ENCODE measurements around the gene C14orf180. TPM values are rescaled to one million over a fixed set of nuclear protein-coding genes. Genes with fewer than 3 reads are reported as not detected.

Gene C14orf180
- total and polyA plus RNA-seq, 2 of the 8 experiments (the other 6 are each of a cell fraction or from before 2014, with no cell fraction given): not detected

DNA sequence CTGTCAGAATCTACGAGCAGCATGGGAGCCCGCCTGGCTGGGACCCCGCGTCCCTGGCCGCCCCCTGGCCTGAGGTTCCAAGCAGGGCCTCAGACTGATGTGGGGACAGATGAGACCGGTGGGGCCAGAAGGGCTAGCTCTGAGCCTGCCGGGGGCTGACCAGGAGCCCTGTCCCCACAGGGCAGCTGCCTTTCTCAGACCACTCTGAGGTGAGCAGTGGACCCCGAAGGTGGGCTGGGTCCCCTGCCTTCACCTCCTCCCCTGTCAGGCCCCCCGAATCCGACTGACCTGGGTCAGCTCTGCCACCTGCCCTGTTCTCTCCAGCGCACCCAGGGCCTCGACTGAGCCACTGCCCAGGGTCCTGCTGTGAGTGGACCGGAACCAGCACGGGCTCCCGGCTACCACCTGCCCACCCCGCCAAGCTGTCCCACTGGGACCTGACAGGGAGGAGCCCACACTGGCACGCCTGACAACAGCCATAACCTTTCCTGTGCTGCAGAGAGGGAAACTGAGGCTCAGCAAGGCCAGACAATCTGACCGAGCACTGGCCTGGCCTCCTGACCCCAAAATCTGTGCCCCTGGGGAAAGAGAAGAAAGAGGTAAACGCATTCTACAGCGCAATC lies 54.7 kb downstream of the C14orf180 start:
- WGBS, 2 experiments (ENCODE audit: extremely low coverage in 1 of 2, insufficient coverage in 1 of 2, insufficient read length in 1 of 2, insufficient replicate concordance in 2 of 2, low coverage in 1 of 2, low lambda C conversion rate in 2 of 2, missing lambda C conversion rate in 1 of 2): 96% methylated on average over 19 of the region's 20 CpGs; no CpG with 5 or more reads in 1 of the 2 experiments
- no peak overlapping the region for H3K4me3 ChIP-seq (ENCODE audit: extremely low read depth in 1 of 4, insufficient read depth in 2 of 4, low read depth in 3 of 4, low read length in 4 of 4)

More for the DNA sequence above, 54.7 kb downstream of the C14orf180 start:
- Histone ChIP-seq H3K36me3 (ENCODE audit: control insufficient read depth in 2 of 4, insufficient read depth in 4 of 4, low read length in 3 of 4) (no peaks in the 10 kb centered on the region), H3K4me2 (ENCODE audit: insufficient read depth in 1 of 2, low read depth in 2 of 2, low read length in 2 of 2) (no peak overlapping the region), H3K9me3 (ENCODE audit: insufficient read depth in 2 of 2, low read depth in 1 of 2, low read length in 1 of 2) (no peaks in the 10 kb centered on the region), H4K91ac (replicated peaks; ENCODE audit: insufficient read length, low read length) (no peak overlapping the region), H2AK5ac (ENCODE audit: low read depth, low read length) (no peak overlapping the region), H2BK12ac (ENCODE audit: low read depth, low read length) (no peak overlapping the region), H3K23me2 (ENCODE audit: low read depth, low read length) (no peaks in the 10 kb centered on the region), H4K8ac (ENCODE audit: extremely low read depth, insufficient read depth, low read length) (no peak overlapping the region; the same call in 1 of the 2 replicates), H2BK15ac (ENCODE audit: low read length) (no peak overlapping the region), H4K5ac (ENCODE audit: insufficient read length, low read depth, low read length) (no peak overlapping the region), H3K18ac (ENCODE audit: extremely low read depth, low read length) (no peak overlapping the region), H3K79me1 (ENCODE audit: low read depth, low read length) (no peaks in the 10 kb centered on the region), H4K20me1 (replicated peaks in 1 of 2; ENCODE audit: control insufficient read depth in 1 of 2, insufficient read depth in 2 of 2, low read length in 2 of 2) (no peaks in the 10 kb centered on the region), H3K4ac (replicated peaks; ENCODE audit: insufficient read length, low read depth, low read length) (no peak overlapping the region), H2BK5ac (ENCODE audit: low read depth, low read length) (no peak overlapping the region), H2AFZ (ENCODE audit: low read length) (no peak overlapping the region), H3K27me3 (replicated peaks in 1 of 4; ENCODE audit: control insufficient read depth in 3 of 4, extremely low read depth in 1 of 4, insufficient read depth in 3 of 4, low read length in 3 of 4) (no peaks in the 10 kb centered on the region), H2BK20ac (ENCODE audit: low read length) (no peak overlapping the region), H3K14ac (ENCODE audit: insufficient read length) (no peak overlapping the region), H3K9ac (replicated peaks in 1 of 4; ENCODE audit: extremely low read depth in 1 of 4, low read depth in 3 of 4, low read length in 3 of 4) (no peak overlapping the region), H3K79me2 (ENCODE audit: control insufficient read depth in 1 of 2, insufficient read depth in 2 of 2, low read length in 2 of 2) (no peaks in the 10 kb centered on the region), H3K27ac (ENCODE audit: low read depth, low read length) (no peak overlapping the region), H3K4me1 (replicated peaks in 1 of 4; ENCODE audit: control insufficient read depth in 3 of 4, insufficient read depth in 4 of 4, low read length in 3 of 4) (no peaks in the 10 kb centered on the region), H3K23ac (ENCODE audit: insufficient read length) (no peak overlapping the region), H2BK120ac (replicated peaks; ENCODE audit: low read depth, low read length) (no peak overlapping the region), H3K56ac (replicated peaks; ENCODE audit: insufficient read length, low read depth, low read length) (no peak overlapping the region)
- DNase-seq (ENCODE audit: low read depth in 1 of 2, low spot score in 2 of 2) (no peak), FAIRE-seq (no peak)
- ChIA-PET CTCF (ENCODE audit: partially characterized antibody) (interaction anchor here (1.4 kb wide), 1 partner anchor 17 kb away, joined by 3 read pairs; no protein-coding TSS in a partner anchor), POLR2A (ENCODE audit: partially characterized antibody) (no interaction called here)
- TF ChIP-seq ZNF274 (IDR thresholded peaks at IDR 0.05; ENCODE audit: borderline replicate concordance, extremely low read depth, low read length): no peak
- TF ChIP-seq KDM4A (IDR thresholded peaks at IDR 0.05; ENCODE audit: low read depth, low read length, severe bottlenecking): no peak
- TF ChIP-seq POLR2A (IDR thresholded peaks at IDR 0.05; ENCODE audit: control extremely low read depth in 1 of 2, low read depth in 2 of 2, low read length in 2 of 2): no peak
- TF ChIP-seq GTF2F1 (IDR thresholded peaks at IDR 0.05; ENCODE audit: borderline replicate concordance, low read depth, low read length): no peak
- TF ChIP-seq POLR2AphosphoS5 (IDR thresholded peaks at IDR 0.05; ENCODE audit: low read depth, low read length): no peak
- TF ChIP-seq, protein P1, sequence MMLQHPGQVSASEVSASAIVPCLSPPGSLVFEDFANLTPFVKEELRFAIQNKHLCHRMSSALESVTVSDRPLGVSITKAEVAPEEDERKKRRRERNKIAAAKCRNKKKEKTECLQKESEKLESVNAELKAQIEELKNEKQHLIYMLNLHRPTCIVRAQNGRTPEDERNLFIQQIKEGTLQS (IDR thresholded peaks at IDR 0.05; ENCODE audit: insufficient read depth, low read depth, low read length): no peak
- TF ChIP-seq CBX8 (IDR thresholded peaks at IDR 0.05; ENCODE audit: borderline replicate concordance, low read depth, low read length): no peak
- TF ChIP-seq CHD2 (IDR thresholded peaks at IDR 0.05; ENCODE audit: low read length): no peak
- TF ChIP-seq GABPA (IDR thresholded peaks at IDR 0.05; ENCODE audit: borderline replicate concordance, insufficient read depth, low read length): no peak
- TF ChIP-seq E2F6 (IDR thresholded peaks at IDR 0.05): no peak
- TF ChIP-seq JUND (IDR thresholded peaks at IDR 0.05; ENCODE audit: low read length): no peak
- TF ChIP-seq KDM5A (IDR thresholded peaks at IDR 0.05; ENCODE audit: low read length): no peak
- no peak for TF ChIP-seq TEAD4 (IDR thresholded peaks at IDR 0.05; ENCODE audit: low read depth, low read length)
- no peak for TF ChIP-seq BACH1 (IDR thresholded peaks at IDR 0.05; ENCODE audit: low read length)
